HG02642 (cell line): ENCODE measurements around the gene THRA.

Source experiments
- ATAC-seq: cut with Tn5 transposase; IDR thresholded peaks from one replicate; pipeline ENCODE4 v1.9.1; 2021; ENCODE audit warnings: mild to moderate bottlenecking; ENCODE audit not compliant: unreplicated experiment, poor library complexity

The THRA gene, protein sequence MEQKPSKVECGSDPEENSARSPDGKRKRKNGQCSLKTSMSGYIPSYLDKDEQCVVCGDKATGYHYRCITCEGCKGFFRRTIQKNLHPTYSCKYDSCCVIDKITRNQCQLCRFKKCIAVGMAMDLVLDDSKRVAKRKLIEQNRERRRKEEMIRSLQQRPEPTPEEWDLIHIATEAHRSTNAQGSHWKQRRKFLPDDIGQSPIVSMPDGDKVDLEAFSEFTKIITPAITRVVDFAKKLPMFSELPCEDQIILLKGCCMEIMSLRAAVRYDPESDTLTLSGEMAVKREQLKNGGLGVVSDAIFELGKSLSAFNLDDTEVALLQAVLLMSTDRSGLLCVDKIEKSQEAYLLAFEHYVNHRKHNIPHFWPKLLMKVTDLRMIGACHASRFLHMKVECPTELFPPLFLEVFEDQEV

DNA sequence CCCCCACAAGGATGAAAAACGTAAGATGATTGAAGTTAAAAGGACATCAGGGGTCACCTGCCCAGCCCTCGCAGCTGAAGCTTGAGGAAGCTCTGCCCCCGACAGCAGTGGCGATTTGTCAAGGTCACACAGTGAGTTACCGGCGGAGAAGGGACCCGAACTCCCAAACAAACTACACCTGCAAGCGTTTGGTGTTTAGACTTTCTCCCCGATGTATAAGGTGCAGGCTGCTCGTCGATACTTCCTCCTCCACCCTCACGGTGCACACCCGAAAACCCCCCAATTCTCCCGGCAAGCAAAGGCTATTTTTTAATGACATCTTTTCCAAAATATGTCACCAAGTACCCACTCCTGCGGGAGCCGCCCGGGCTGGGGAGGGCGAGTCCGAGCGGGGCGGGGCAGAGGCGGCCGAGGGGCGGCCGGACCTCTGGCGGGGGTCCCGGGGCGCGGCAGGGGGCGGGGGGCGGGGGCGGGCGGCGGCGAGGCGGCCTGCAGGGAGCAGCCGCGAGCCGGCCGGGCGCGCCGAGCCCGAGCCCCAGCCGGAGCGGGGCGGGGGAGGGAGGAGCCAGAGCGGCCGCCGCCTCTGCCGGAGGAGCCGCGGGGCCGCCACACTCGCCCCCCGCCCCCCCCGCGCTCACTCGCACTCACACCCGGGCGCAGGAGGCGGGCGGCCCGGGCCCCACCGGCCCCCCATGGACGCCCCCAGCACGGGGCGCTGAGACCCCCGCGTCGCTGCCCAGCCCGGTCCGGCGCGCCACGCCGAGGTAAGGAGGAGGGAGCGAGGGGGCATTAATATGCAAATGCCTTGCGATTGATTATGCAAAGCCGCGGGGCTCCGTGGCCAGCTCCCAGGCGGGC lies at the start of gene THRA:
Gene THRA, plus strand, starts transcription at position 637 of the 858 bp plus-strand sequence. CDS start 11,524 bp downstream, outside the sequence.
- ATAC-seq, result peak; percentile 74

GRCh38 chr17:40014375-40014980 lies 48.3 kb upstream of the THRA start:
- no peak for ATAC-seq

GRCh38 chr17:40015005-40015997 lies 47.5 kb upstream of the THRA start, which contains the start of gene CSF3:
CSF3 (plus strand) TSS chr17:40015440; CDS start chr17:40015475, 35 bp downstream.
- ATAC-seq, result no peak

DNA sequence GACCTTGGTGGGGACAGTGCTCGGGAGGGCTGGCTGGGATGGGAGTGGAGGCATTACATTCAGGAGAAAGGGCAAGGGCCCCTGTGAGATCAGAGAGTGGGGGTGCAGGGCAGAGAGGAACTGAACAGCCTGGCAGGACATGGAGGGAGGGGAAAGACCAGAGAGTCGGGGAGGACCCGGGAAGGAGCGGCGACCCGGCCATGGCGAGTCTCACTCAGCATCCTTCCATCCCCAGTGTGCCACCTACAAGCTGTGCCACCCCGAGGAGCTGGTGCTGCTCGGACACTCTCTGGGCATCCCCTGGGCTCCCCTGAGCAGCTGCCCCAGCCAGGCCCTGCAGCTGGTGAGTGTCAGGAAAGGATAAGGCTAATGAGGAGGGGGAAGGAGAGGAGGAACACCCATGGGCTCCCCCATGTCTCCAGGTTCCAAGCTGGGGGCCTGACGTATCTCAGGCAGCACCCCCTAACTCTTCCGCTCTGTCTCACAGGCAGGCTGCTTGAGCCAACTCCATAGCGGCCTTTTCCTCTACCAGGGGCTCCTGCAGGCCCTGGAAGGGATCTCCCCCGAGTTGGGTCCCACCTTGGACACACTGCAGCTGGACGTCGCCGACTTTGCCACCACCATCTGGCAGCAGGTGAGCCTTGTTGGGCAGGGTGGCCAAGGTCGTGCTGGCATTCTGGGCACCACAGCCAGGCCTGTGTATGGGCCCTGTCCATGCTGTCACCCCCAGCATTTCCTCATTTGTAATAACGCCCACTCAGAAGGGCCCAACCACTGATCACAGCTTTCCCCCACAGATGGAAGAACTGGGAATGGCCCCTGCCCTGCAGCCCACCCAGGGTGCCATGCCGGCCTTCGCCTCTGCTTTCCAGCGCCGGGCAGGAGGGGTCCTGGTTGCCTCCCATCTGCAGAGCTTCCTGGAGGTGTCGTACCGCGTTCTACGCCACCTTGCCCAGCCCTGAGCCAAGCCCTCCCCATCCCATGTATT lies 46.5 kb upstream of the THRA start:
- no peak for ATAC-seq

GRCh38 chr17:40017422-40018080 lies 45.2 kb upstream of the THRA start:
- ATAC-seq, result no peak

- ATAC-seq, result no peak
These were observed 44.3 kb upstream of the THRA start for GRCh38 chr17:40018211-40019121.

GRCh38 chr17:40019140-40019991 lies 43.4 kb upstream of the THRA start:
- no peak for ATAC-seq

- ATAC-seq, result no peak
These were observed 42.6 kb upstream of the THRA start for GRCh38 chr17:40020146-40020545.

- ATAC-seq, result no peak
These were observed 41.3 kb upstream of the THRA start for GRCh38 chr17:40021451-40021971.

GRCh38 chr17:40022497-40022896 lies 40.3 kb upstream of the THRA start:
- no peak for ATAC-seq

DNA sequence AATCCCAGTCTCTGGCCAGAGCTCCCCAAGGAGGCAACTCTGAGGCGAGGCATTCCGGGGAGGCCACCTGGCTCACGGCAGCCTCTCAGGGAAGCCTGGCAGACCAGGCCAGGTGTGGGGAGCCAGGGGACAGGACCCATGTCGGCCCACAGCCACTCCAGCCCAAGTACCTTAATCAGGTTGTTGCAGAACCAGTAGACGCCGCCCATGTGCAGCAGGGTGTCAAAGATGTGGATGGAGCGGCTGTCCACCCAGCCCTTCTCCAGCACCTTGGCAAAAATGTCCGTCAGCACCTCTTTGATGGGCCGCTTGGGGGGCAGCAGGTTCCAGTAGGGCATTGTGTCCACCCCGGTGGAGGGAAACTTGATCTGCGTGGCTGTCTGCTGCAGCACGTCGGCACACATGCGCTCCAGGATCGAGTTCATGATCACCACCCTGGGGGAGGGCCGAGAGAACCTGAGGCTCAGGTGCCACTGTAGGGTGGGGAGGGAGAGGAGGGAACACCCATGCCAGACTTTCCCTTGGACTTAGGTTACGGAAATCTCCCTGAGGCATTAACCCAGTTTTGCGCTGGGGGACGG lies 39.7 kb upstream of the THRA start:
- no peak for ATAC-seq

- no peak for ATAC-seq
These were observed 39.0 kb upstream of the THRA start for GRCh38 chr17:40023590-40024292.

DNA sequence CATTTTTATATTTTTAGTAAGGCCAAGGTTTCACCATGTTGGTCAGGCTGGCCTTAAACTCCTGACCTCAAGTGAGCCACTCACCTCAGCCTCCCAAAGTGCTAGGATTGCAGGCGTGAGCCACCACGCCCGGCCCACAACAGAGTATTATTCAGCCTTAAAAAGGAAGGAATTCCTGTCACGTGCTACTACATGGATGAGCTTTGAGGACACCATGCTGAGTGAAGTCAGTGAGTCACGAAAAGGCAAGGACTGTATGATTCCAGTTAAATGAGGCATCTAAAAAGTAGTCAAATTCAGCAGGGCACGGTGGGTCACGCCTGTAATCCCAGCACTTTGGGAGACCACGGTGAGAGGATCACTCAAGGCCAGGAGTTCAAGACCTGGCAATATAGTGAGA lies 37.9 kb upstream of the THRA start:
- no peak for ATAC-seq

DNA sequence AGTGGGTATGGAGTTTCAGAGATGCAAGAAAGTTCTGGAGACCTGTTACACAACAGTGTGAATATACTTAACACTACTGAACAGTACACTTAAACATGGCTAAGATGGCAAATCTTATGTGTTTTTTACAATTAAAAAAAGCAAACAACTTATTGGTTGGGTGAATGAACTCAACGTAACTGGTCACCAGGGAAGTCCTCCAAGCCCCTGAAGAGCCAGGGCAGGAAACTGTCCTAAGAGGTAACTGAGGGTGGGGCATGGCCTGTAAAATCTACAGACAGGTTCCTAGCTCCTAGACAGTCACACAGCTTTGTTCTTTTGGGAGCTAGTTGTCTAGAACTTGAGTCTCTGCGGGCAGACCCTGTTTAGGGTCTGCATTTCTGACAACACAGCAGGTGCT lies 37.2 kb upstream of the THRA start:
- ATAC-seq, result no peak
